Right atrium auricular region (tissue), 2 donors: Measurements from ENCODE around the gene RTP2. TPM values are rescaled to one million over a fixed set of nuclear protein-coding genes. Genes with fewer than 3 reads are reported as not detected.

Source experiments
- DNase-seq: peaks from one replicate; pipeline ENCODE4 v3.0.0-alpha.2; 2019; ENCODE audit warnings: low spot score
- H3K27ac ChIP-seq, 2 donors: fragments of 200-600 bp; sonication (generic); 1 replicate in 1 of 2; 2 replicates in 1 of 2; pipeline ENCODE4 v1.5.1; 2016 to 2019
- H3K27me3 ChIP-seq, 2 donors: fragments of 200-600 bp; sonication (generic); one replicate each; pipeline versions ENCODE4 v1.5.1 to v1.6.0; 2017 to 2019
- H3K36me3 ChIP-seq: fragments of 200-600 bp; sonication (generic); one replicate; pipeline ENCODE4 v1.5.1; 2016
- H3K4me1 ChIP-seq, 2 donors: fragments of 200-600 bp; sonication (generic); one replicate each; pipeline versions ENCODE4 v1.5.1 to v1.6.0; 2017 to 2019
- H3K4me3 ChIP-seq, 2 donors: fragments of 200-600 bp; sonication (generic); 1 replicate in 1 of 2; 2 replicates in 1 of 2; pipeline ENCODE4 v1.5.1; 2017 to 2019; ENCODE audit warnings: mild to moderate bottlenecking in 1 of 2, moderate library complexity in 1 of 2
- H3K9me3 ChIP-seq, 2 donors: fragments of 200-600 bp; sonication (generic); one replicate each; pipeline ENCODE4 v1.5.1; 2019
- total RNA-seq, 2 donors: library from RNA; depleted of rRNA; stranded (reverse); fragments of >200 nt; gene quantifications; one replicate each; pipeline ENCODE4 v1.1.0, GENCODE V29; 2016
- TF ChIP-seq, protein P1 (sequence below), 2 donors: fragments of 200-600 bp; sonication (generic); IDR thresholded peaks; one replicate each; pipeline ENCODE4 v1.5.1; 2019; ENCODE audit warnings: antibody characterized with exemption in 2 of 2

Gene RTP2
- total RNA-seq, 2 donors from 2014 or later: not detected

DNA sequence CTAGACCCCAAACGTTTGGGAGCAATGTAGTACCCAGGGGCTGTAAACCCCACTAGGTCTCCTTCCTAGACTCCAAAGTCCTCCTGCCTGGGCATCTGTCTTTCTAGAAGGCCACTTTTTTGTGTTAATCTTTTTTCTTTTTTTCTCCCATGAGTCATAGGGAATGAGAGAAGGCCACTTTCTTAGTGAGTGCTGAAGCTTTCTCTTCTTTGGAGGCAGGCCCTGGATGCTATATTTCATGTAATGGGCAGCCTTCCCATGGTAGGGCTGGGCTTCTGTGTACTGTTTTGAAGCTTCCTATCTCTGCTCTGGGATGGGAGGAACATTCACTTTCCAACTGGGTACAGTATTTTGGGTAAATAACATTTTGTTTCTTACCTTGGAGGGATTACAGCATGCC, 15.2 kb upstream of the RTP2 start:
- DNase-seq: no peak
- TF ChIP-seq, protein P1, sequence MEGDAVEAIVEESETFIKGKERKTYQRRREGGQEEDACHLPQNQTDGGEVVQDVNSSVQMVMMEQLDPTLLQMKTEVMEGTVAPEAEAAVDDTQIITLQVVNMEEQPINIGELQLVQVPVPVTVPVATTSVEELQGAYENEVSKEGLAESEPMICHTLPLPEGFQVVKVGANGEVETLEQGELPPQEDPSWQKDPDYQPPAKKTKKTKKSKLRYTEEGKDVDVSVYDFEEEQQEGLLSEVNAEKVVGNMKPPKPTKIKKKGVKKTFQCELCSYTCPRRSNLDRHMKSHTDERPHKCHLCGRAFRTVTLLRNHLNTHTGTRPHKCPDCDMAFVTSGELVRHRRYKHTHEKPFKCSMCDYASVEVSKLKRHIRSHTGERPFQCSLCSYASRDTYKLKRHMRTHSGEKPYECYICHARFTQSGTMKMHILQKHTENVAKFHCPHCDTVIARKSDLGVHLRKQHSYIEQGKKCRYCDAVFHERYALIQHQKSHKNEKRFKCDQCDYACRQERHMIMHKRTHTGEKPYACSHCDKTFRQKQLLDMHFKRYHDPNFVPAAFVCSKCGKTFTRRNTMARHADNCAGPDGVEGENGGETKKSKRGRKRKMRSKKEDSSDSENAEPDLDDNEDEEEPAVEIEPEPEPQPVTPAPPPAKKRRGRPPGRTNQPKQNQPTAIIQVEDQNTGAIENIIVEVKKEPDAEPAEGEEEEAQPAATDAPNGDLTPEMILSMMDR (IDR thresholded peaks at IDR 0.05): no peak
- Histone ChIP-seq H3K9me3 (no peaks in the 10 kb centered on the region), H3K27me3 (no peaks in the 10 kb centered on the region), H3K36me3 (peaks cover 21% of the 10 kb centered on the region), H3K4me3 (no peak overlapping the region), H3K4me1 (peaks cover 0 to 4% of the 10 kb centered on the region in 2 donors), H3K27ac (no peak overlapping the region)

DNA sequence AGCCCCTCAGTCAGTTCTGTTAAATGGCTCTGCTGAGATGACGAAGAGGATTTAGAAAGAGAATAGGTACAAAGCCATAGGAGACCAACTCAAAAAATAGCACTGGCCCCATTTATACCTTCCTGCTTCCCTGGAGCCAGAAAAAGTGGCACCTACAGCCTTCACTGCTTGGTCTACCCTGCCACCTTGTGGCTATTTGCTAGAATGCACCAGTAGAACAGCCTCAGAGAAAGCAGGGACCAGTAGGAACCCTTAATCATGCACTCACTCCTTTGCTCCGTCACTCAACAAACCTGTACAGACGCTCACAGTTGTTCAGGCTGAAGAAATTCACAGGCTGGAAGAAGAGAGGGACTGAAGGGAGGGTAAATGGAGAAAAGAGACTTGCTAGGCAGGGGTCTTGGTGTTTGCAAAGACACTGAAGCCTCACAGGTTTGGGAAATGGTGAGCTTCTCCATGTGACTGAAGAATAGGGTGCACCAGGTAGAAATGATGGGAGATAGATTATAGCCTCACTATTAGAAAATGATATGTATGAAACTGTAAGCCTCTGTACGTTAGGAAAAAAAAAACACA, 12.1 kb upstream of the RTP2 start:
- Histone ChIP-seq H3K27ac (no peak overlapping the region), H3K4me1 (peaks cover 0 to 4% of the 10 kb centered on the region in 2 donors), H3K4me3 (no peak overlapping the region), H3K27me3 (no peaks in the 10 kb centered on the region), H3K36me3 (no peaks in the 10 kb centered on the region), H3K9me3 (no peaks in the 10 kb centered on the region)
- TF ChIP-seq, protein P1 (IDR thresholded peaks at IDR 0.05): peak; percentile 91 to 96
- DNase-seq: peak; percentile 75

DNA sequence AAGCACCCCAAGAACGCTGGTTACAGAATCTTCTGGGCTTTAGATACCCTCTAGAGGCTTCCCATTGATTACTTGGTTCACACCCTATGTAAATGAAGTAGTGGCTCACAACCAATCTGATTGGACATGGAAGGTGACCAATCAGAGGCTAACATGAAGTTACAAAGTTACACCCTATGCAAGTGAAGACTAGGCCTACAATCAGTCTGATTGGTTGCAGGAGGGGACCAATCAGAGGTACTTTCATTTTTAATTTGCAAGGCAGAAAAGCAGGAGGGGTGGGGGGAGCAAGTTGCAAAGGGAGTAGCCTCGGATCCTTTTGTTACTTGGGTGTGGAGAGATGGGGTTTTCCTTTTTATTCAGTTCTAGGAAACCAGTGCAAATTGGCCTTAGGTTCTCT, 11.1 kb upstream of the RTP2 start:
- no peaks in the 10 kb centered on the region for H3K36me3 ChIP-seq

DNA sequence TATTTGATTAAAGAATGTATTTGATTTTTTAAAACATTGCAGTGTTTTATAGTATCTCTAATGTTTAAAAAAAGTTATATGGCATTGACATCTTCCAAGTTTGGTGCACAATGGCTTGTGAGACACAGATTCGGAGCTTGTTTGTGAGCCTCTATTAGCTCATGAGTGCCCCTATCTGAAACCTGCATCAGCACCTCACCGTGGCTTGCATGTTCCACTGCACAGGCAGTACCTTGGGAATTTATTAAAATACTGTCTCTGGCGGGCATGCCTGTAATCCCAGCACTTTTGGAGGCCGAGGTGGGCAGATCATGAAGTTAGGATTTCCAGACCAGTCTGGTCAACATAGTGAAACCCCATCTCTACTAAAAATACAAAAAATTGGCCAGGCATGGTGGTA, 6.8 kb upstream of the RTP2 start:
- no peaks in the 10 kb centered on the region for H3K36me3 ChIP-seq
- no peak overlapping the region for H3K4me3 ChIP-seq
- H3K4me1 ChIP-seq: peaks cover 0 to 11% of the 10 kb centered on the region in 2 donors
- H3K27me3 ChIP-seq: no peaks in the 10 kb centered on the region
- H3K9me3 ChIP-seq: no peaks in the 10 kb centered on the region
- TF ChIP-seq, protein P1 (IDR thresholded peaks at IDR 0.05): no peak
- no peak for DNase-seq
- no peak overlapping the region for H3K27ac ChIP-seq

More for the DNA sequence above, 11.1 kb upstream of the RTP2 start:
- Histone ChIP-seq H3K9me3 (no peaks in the 10 kb centered on the region), H3K4me1 (peaks cover 0 to 4% of the 10 kb centered on the region in 2 donors), H3K27ac (no peak overlapping the region), H3K27me3 (no peaks in the 10 kb centered on the region), H3K4me3 (no peak overlapping the region)
- TF ChIP-seq, protein P1 (IDR thresholded peaks at IDR 0.05): no peak
- DNase-seq: no peak

DNA sequence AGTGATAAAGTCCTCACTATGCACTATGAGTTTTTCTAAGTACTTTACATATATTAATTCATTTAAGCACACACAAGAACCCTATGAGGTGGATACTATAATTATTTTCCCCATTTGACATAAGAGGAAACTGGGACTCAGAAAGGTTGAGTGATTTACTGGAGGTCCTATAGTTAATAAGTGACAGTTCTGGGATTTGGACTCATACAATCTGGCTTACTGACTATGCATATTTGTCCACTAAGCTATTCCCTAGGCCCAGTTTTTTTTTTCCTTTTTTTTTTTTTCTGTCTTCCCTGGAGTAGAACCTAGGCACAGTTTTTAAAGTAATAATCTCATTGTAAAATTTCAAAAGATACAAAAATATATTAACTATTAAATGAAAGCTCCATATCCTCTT, 6.3 kb upstream of the RTP2 start:
- Histone ChIP-seq H3K4me3 (no peak overlapping the region), H3K27me3 (no peaks in the 10 kb centered on the region), H3K9me3 (no peaks in the 10 kb centered on the region), H3K27ac (no peak overlapping the region), H3K36me3 (no peaks in the 10 kb centered on the region), H3K4me1 (peaks cover 0 to 8% of the 10 kb centered on the region in 2 donors)
- TF ChIP-seq, protein P1 (IDR thresholded peaks at IDR 0.05): no peak
- DNase-seq: no peak

- H3K9me3 ChIP-seq: no peaks in the 10 kb centered on the region
- no peaks in the 10 kb centered on the region for H3K36me3 ChIP-seq
- H3K4me3 ChIP-seq: no peak overlapping the region
- TF ChIP-seq, protein P1 (IDR thresholded peaks at IDR 0.05): no peak
- H3K27ac ChIP-seq: no peak overlapping the region
- no peak for DNase-seq
- H3K4me1 ChIP-seq: peaks cover 0 to 7% of the 10 kb centered on the region in 2 donors
- no peaks in the 10 kb centered on the region for H3K27me3 ChIP-seq
These were observed 4.6 kb upstream of the RTP2 start for GRCh38 chr3:187706971-187707370.
